Measurements from ENCODE around the gene CBFA2T3. TPM values are rescaled to one million over a fixed set of nuclear protein-coding genes. Genes with fewer than 3 reads are reported as not detected.

Gene CBFA2T3
- total and polyA plus RNA-seq, 2 of the 8 experiments (the other 6 are each of a cell fraction or from before 2014, with no cell fraction given), result 0.51 to 1.3 TPM

DNA sequence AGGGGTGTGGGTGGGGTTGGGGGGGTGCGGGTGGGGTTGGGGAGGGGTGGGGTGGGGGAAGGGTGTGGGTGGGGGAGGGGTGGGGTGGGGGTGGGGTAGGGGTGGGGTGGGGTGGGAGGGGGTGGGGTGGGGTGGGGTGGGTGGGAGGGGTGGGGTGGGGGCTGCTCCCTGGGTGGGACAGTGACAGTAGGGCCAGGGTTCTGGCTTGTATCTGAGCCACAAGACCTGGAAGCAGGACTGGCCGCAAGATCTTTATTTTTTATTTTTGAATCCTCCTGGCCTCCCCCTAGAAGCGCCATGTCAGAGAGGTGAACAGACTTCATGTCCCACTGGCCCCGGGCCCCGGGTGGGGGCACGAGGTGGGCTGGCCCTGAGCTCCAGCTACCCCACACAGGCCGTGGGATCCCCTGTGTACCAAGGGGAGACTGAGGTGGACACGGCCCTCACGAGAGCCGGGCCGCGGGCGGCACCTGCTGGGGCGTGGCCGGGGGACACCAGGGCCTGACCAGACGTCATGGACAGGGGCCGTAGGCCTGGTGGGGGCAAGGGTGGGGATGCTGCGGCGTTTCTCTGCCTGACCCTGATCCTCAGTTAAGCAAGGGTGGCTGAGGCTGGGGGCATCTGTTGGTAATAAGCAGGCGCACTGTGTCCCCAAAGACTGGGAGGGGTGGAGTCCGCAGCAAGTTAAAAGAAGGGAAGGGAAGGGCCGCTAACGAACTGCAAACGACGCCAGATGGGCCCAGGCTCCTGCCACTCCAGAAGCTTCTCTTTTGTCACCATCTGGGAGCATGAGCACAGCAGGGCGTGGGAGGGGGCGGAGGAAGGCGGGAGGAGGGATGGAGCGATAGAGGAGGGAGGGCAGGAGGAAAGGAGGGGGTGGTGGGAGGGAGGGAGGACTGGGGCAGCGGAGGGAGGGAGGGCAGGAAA, 88.3 kb downstream of the CBFA2T3 start:
- Histone ChIP-seq H2BK120ac (replicated peaks; ENCODE audit: low read depth, low read length) (no peak overlapping the region), H3K4me2 (ENCODE audit: insufficient read depth in 1 of 2, low read depth in 2 of 2, low read length in 2 of 2) (no peak overlapping the region), H3K9ac (replicated peaks in 1 of 4; ENCODE audit: extremely low read depth in 1 of 4, low read depth in 3 of 4, low read length in 3 of 4) (no peak overlapping the region), H4K91ac (replicated peaks; ENCODE audit: insufficient read length, low read length) (no peak overlapping the region), H3K4me1 (replicated peaks in 1 of 4; ENCODE audit: control insufficient read depth in 3 of 4, insufficient read depth in 4 of 4, low read length in 3 of 4) (peaks cover 0 to 4% (median 0%) of the 10 kb centered on the region in 4 experiments; a peak in 1 of 7 replicates), H4K5ac (ENCODE audit: insufficient read length, low read depth, low read length) (no peak overlapping the region), H3K18ac (ENCODE audit: extremely low read depth, low read length) (no peak overlapping the region), H3K56ac (replicated peaks; ENCODE audit: insufficient read length, low read depth, low read length) (no peak overlapping the region), H3K27me3 (replicated peaks in 1 of 4; ENCODE audit: control insufficient read depth in 3 of 4, extremely low read depth in 1 of 4, insufficient read depth in 3 of 4, low read length in 3 of 4) (0 out of 7 replicates have a peak, but pooled peaks cover 0 to 2% (median 0%) of the 10 kb centered on the region in 4 experiments), H3K36me3 (ENCODE audit: control insufficient read depth in 2 of 4, insufficient read depth in 4 of 4, low read length in 3 of 4) (no peaks in the 10 kb centered on the region), H2BK5ac (ENCODE audit: low read depth, low read length) (no peak overlapping the region), H3K27ac (ENCODE audit: low read depth, low read length) (no peak overlapping the region), H2AFZ (ENCODE audit: low read length) (no peak overlapping the region), H2BK12ac (ENCODE audit: low read depth, low read length) (no peak overlapping the region), H3K23me2 (ENCODE audit: low read depth, low read length) (no peaks in the 10 kb centered on the region), H2AK5ac (ENCODE audit: low read depth, low read length) (no peak overlapping the region), H4K8ac (ENCODE audit: extremely low read depth, insufficient read depth, low read length) (no peak overlapping the region), H3K4me3 (ENCODE audit: extremely low read depth in 1 of 4, insufficient read depth in 2 of 4, low read depth in 3 of 4, low read length in 4 of 4) (no peak overlapping the region), H2BK20ac (ENCODE audit: low read length) (no peak overlapping the region), H3K79me2 (ENCODE audit: control insufficient read depth in 1 of 2, insufficient read depth in 2 of 2, low read length in 2 of 2) (no peaks in the 10 kb centered on the region), H2BK15ac (ENCODE audit: low read length) (no peak overlapping the region), H3K9me3 (ENCODE audit: insufficient read depth in 2 of 2, low read depth in 1 of 2, low read length in 1 of 2) (no peaks in the 10 kb centered on the region), H4K20me1 (replicated peaks in 1 of 2; ENCODE audit: control insufficient read depth in 1 of 2, insufficient read depth in 2 of 2, low read length in 2 of 2) (no peaks in the 10 kb centered on the region), H3K14ac (ENCODE audit: insufficient read length) (no peak overlapping the region), H3K23ac (ENCODE audit: insufficient read length) (no peak overlapping the region), H3K79me1 (ENCODE audit: low read depth, low read length) (no peaks in the 10 kb centered on the region), H3K4ac (replicated peaks; ENCODE audit: insufficient read length, low read depth, low read length) (no peak overlapping the region)
- WGBS, 2 experiments (ENCODE audit: extremely low coverage in 1 of 2, insufficient coverage in 1 of 2, insufficient read length in 1 of 2, insufficient replicate concordance in 2 of 2, low coverage in 1 of 2, low lambda C conversion rate in 2 of 2, missing lambda C conversion rate in 1 of 2), result 82% methylated on average over 8 of the region's 30 CpGs; no CpG with 5 or more reads in 1 of the 2 experiments
- DNase-seq (ENCODE audit: low read depth in 1 of 2, low spot score in 2 of 2) (no peak), FAIRE-seq (no peak)
- ChIA-PET POLR2A (ENCODE audit: partially characterized antibody) (no interaction called here), CTCF (ENCODE audit: partially characterized antibody) (no interaction called here)
- no peak for TF ChIP-seq JUND (IDR thresholded peaks at IDR 0.05; ENCODE audit: low read length)
- TF ChIP-seq, protein P1, sequence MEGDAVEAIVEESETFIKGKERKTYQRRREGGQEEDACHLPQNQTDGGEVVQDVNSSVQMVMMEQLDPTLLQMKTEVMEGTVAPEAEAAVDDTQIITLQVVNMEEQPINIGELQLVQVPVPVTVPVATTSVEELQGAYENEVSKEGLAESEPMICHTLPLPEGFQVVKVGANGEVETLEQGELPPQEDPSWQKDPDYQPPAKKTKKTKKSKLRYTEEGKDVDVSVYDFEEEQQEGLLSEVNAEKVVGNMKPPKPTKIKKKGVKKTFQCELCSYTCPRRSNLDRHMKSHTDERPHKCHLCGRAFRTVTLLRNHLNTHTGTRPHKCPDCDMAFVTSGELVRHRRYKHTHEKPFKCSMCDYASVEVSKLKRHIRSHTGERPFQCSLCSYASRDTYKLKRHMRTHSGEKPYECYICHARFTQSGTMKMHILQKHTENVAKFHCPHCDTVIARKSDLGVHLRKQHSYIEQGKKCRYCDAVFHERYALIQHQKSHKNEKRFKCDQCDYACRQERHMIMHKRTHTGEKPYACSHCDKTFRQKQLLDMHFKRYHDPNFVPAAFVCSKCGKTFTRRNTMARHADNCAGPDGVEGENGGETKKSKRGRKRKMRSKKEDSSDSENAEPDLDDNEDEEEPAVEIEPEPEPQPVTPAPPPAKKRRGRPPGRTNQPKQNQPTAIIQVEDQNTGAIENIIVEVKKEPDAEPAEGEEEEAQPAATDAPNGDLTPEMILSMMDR (IDR thresholded peaks at IDR 0.05; ENCODE audit: control extremely low read depth in 1 of 3, insufficient read depth in 1 of 3, low read depth in 1 of 3, low read length in 3 of 3), result no peak
- no peak for TF ChIP-seq SP2 (IDR thresholded peaks at IDR 0.05; ENCODE audit: low read length)
- no peak for TF ChIP-seq SIX5 (IDR thresholded peaks at IDR 0.05; ENCODE audit: low read depth, low read length)
- TF ChIP-seq TBP (IDR thresholded peaks at IDR 0.05; ENCODE audit: low read depth, low read length), result no peak
- no peak for TF ChIP-seq KDM5A (IDR thresholded peaks at IDR 0.05; ENCODE audit: low read length)
- no peak for TF ChIP-seq EGR1 (IDR thresholded peaks at IDR 0.05; ENCODE audit: borderline replicate concordance, low read depth, low read length)
- TF ChIP-seq CHD1 (IDR thresholded peaks at IDR 0.05; ENCODE audit: low read depth, low read length), result no peak
- TF ChIP-seq MAFK (IDR thresholded peaks at IDR 0.05; ENCODE audit: low read depth, low read length), result no peak
- no peak for TF ChIP-seq KDM4A (IDR thresholded peaks at IDR 0.05; ENCODE audit: low read depth, low read length, severe bottlenecking)
- no peak for TF ChIP-seq BACH1 (IDR thresholded peaks at IDR 0.05; ENCODE audit: low read length)
